Thymus (tissue), 11 donors: ENCODE results near the gene SOX6. TPM values are rescaled to one million over a fixed set of nuclear protein-coding genes. Genes with fewer than 3 reads are reported as not detected.

ENCODE experiments used
- DNase-seq, 9 donors: peaks; one replicate each; pipeline ENCODE4 v3.0.0-alpha.2; 2013; ENCODE audit warnings: low spot score in 9 of 9, low read depth in 6 of 9, missing footprints in 1 of 9
- H3K27ac ChIP-seq, 2 donors: one replicate each; pipeline ENCODE4 v1.5.1; 2013; ENCODE audit warnings: control low read depth in 1 of 2, low read depth in 1 of 2, low read length in 1 of 2, mild to moderate bottlenecking in 1 of 2, moderate library complexity in 1 of 2
- H3K27me3 ChIP-seq, 2 donors: one replicate each; pipeline ENCODE4 v1.5.1; 2013; ENCODE audit warnings: low read length in 1 of 2; ENCODE audit not compliant: control insufficient read depth in 2 of 2, insufficient read depth in 1 of 2
- H3K36me3 ChIP-seq, 2 donors: one replicate each; pipeline ENCODE4 v1.5.1; 2013; ENCODE audit warnings: low read length in 1 of 2, mild to moderate bottlenecking in 1 of 2, moderate library complexity in 1 of 2; ENCODE audit not compliant: control insufficient read depth in 2 of 2, insufficient read depth in 2 of 2
- H3K4me1 ChIP-seq, 2 donors: one replicate each; pipeline ENCODE4 v1.5.1; 2013; ENCODE audit warnings: low read length in 2 of 2; ENCODE audit not compliant: control insufficient read depth in 2 of 2, insufficient read depth in 2 of 2
- H3K4me3 ChIP-seq, 2 donors: one replicate each; pipeline ENCODE4 v1.5.1; 2013; ENCODE audit warnings: low read length in 2 of 2, control low read depth in 1 of 2, mild to moderate bottlenecking in 1 of 2
- H3K9me3 ChIP-seq, 2 donors: one replicate each; pipeline ENCODE4 v1.5.1; 2013; ENCODE audit warnings: low read length in 1 of 2, mild to moderate bottlenecking in 1 of 2; ENCODE audit not compliant: control insufficient read depth in 2 of 2, insufficient read depth in 1 of 2
- WGBS: extraction: QIAGEN DNeasy Blood & Tissue Kit; methylation state at CpG from one replicate; pipeline ENCODE4 v1.1.7; 2013; 5-methylcytosine and 5-hydroxymethylcytosine counted together
- polyA plus RNA-seq: library from polyadenylated mRNA; stranded (reverse); fragments of 200-250 nt; gene quantifications from one replicate; pipeline ENCODE4 v1.2.3, GENCODE V29; 2013
- total RNA-seq: library from RNA; stranded (reverse); fragments of 120-200 nt; gene quantifications from one replicate; pipeline ENCODE4 v1.2.4, GENCODE V29; 2013
- donor health status: healthy.

Gene SOX6
- total and polyA plus RNA-seq, 2 donors, result 1.2 to 3.0 TPM

GRCh38 chr11:16018931-16019330, 337.4 kb downstream of the SOX6 start:
- Histone ChIP-seq H3K27me3 (no peaks in the 10 kb centered on the region), H3K27ac (no peak overlapping the region), H3K9me3 (no peaks in the 10 kb centered on the region), H3K36me3 (no peaks in the 10 kb centered on the region), H3K4me3 (no peak overlapping the region), H3K4me1 (no peaks in the 10 kb centered on the region)
- 96% methylated on average over 4 of the region's 4 CpGs for WGBS
- DNase-seq, result no peak

GRCh38 chr11:16016468-16016829, 339.9 kb downstream of the SOX6 start:
- 96% methylated on average over 2 of the region's 2 CpGs for WGBS
- no peaks in the 10 kb centered on the region for H3K36me3 ChIP-seq
- H3K27ac ChIP-seq, result no peak overlapping the region
- H3K9me3 ChIP-seq, result no peaks in the 10 kb centered on the region
- no peaks in the 10 kb centered on the region for H3K4me1 ChIP-seq
- no peak overlapping the region for H3K4me3 ChIP-seq
- DNase-seq, result no peak
- H3K27me3 ChIP-seq, result no peaks in the 10 kb centered on the region

- DNase-seq, result no peak
- H3K9me3 ChIP-seq, result no peaks in the 10 kb centered on the region
- no peaks in the 10 kb centered on the region for H3K27me3 ChIP-seq
- H3K27ac ChIP-seq, result no peak overlapping the region
- no peak overlapping the region for H3K4me3 ChIP-seq
- H3K4me1 ChIP-seq, result no peaks in the 10 kb centered on the region
- H3K36me3 ChIP-seq, result no peaks in the 10 kb centered on the region
- WGBS, result 92% methylated on average over 5 of the region's 5 CpGs
These were observed 340.4 kb downstream of the SOX6 start for GRCh38 chr11:16015741-16016467.

GRCh38 chr11:16013649-16014275, 342.6 kb downstream of the SOX6 start:
- Histone ChIP-seq H3K4me3 (no peak overlapping the region), H3K36me3 (no peaks in the 10 kb centered on the region), H3K27me3 (no peaks in the 10 kb centered on the region), H3K4me1 (no peaks in the 10 kb centered on the region), H3K27ac (no peak overlapping the region), H3K9me3 (no peaks in the 10 kb centered on the region)
- WGBS, result 92% methylated on average over 3 of the region's 3 CpGs
- no peak for DNase-seq

- Histone ChIP-seq H3K36me3 (no peaks in the 10 kb centered on the region), H3K9me3 (no peaks in the 10 kb centered on the region), H3K4me1 (no peaks in the 10 kb centered on the region), H3K4me3 (no peak overlapping the region), H3K27me3 (no peaks in the 10 kb centered on the region), H3K27ac (no peak overlapping the region)
- no peak for DNase-seq
- WGBS, result 76% methylated on average over 3 of the region's 3 CpGs
These were observed 343.1 kb downstream of the SOX6 start for GRCh38 chr11:16013242-16013641.

- Histone ChIP-seq H3K27ac (no peak overlapping the region), H3K9me3 (no peaks in the 10 kb centered on the region), H3K27me3 (no peaks in the 10 kb centered on the region), H3K4me1 (no peaks in the 10 kb centered on the region), H3K4me3 (no peak overlapping the region), H3K36me3 (no peaks in the 10 kb centered on the region)
- no peak for DNase-seq
- 70% methylated on average over 6 of the region's 6 CpGs for WGBS
These were observed 344.1 kb downstream of the SOX6 start for GRCh38 chr11:16012125-16012751.

GRCh38 chr11:16011396-16011795, 344.9 kb downstream of the SOX6 start:
- no peak overlapping the region for H3K4me3 ChIP-seq
- H3K27ac ChIP-seq, result no peak overlapping the region
- H3K36me3 ChIP-seq, result no peaks in the 10 kb centered on the region
- no peaks in the 10 kb centered on the region for H3K27me3 ChIP-seq
- H3K9me3 ChIP-seq, result no peaks in the 10 kb centered on the region
- DNase-seq, result no peak
- no peaks in the 10 kb centered on the region for H3K4me1 ChIP-seq

GRCh38 chr11:16009021-16009420, 347.3 kb downstream of the SOX6 start:
- Histone ChIP-seq H3K27ac (no peak overlapping the region), H3K27me3 (no peaks in the 10 kb centered on the region), H3K4me1 (no peaks in the 10 kb centered on the region), H3K4me3 (no peak overlapping the region), H3K36me3 (no peaks in the 10 kb centered on the region), H3K9me3 (no peaks in the 10 kb centered on the region)
- 99% methylated on average over 1 of the region's 1 CpG for WGBS
- DNase-seq, result no peak

GRCh38 chr11:16007514-16007913, 348.8 kb downstream of the SOX6 start:
- WGBS, result 97% methylated on average over 3 of the region's 3 CpGs
- Histone ChIP-seq H3K9me3 (no peaks in the 10 kb centered on the region), H3K27ac (no peak overlapping the region), H3K27me3 (no peaks in the 10 kb centered on the region), H3K4me1 (no peaks in the 10 kb centered on the region), H3K36me3 (no peaks in the 10 kb centered on the region), H3K4me3 (no peak overlapping the region)
- no peak for DNase-seq
